HG03565 (cell line): ENCODE results near the gene GPR55.

Experiments
- ATAC-seq: cut with Tn5 transposase; IDR thresholded peaks from one replicate; pipeline ENCODE4 v1.9.1; 2021; ENCODE audit warnings: mild to moderate bottlenecking, moderate library complexity; ENCODE audit not compliant: unreplicated experiment

GPR55 gene

DNA sequence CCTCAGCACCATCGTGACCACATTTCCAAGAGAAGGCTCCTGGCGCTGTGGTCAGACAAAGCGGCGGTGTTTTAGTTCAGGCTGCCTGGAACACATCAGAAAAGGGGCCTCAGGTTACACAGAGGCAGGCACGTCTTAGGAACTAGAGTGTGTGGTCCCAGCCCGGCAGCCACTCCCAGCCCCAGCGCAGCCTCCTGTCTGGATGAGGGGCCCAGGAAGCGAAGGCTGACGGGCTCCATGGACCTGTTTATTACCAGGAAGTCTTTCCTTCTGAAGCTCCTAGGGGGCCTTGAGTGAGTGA, 10.0 kb upstream of the GPR55 start:
- ATAC-seq, result no peak

- no peak for ATAC-seq
These were observed 9.4 kb upstream of the GPR55 start for GRCh38 chr2:230934231-230935129.

DNA sequence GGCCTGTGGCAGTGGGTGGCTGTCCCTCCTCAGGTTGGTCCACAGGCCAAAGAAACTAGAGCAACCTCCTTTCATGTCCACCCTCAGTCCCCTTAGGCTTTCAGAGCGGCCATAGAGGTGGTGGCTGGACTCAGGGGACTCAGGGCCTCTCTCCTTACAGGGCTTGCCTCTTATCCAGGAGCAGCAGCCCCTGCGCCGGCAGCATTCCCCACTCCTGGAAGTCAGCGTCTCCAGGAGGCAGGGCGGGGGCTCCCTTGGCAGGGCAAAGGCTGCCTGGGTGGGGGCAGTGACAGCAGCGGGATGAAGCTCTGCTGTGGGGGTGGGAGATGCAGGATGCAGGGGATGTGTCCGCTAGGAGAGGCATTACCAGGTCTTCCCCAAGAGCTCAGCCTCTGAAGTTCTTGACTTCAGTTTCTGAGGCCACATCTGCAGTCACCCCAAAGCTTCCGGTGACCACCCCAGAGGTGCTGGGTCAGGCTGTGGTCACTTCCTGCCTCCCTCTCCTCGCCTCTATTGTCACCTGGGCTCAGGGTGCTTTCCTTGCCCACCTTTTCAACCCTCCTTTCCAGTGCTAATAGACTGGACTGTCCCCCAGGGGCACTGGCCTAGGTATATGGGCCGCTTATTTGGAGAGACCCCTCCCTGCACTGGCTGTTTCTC, 8.6 kb upstream of the GPR55 start:
- ATAC-seq, result no peak

DNA sequence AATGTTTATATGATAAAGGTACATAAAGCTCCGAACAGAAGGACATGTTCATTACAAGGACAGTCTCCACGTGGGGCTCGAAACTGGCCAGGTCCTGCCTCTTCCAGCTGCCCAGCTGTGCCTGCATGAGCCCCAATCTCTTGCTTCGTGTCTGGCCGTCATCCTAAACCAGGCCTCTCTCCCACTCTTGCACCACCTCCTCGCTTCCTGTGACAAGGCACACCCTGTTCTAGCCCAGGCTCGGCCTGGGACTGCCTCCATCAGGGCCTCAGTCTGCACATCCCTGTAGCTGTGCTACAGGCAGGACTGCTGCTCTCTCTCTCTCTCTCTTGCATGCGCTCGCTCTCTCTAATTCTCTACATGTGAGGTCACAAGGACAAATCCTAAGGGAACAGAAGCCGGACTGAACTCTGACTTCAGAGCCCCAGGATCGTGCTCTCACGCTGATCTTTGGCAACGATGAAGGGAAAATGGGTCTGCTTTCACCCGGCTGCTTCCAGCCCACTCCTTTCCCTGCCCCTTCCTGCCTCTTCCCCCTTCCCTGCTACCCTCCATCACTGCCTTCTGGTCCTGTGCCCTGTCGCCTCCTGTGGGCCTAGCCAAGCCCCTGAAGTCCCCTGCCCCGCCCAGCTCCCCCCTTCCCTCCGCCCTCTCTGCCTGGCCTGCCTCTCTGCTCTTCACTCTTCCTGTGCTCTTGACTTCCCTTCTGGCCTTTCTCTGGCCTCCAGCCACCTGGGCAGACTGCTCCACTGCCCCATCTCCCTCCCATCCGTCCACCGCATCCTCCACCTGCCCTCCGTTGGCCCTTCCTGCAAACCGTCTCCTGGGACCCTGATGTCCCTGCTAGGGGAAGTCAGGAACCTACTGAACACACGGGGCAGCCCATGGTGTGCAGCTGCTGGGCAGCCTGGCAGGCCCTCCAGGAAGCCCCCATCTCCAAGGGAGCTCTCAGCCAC, 7.8 kb upstream of the GPR55 start:
- ATAC-seq, result no peak

- no peak for ATAC-seq
These were observed 6.7 kb upstream of the GPR55 start for GRCh38 chr2:230931556-230932231.

DNA sequence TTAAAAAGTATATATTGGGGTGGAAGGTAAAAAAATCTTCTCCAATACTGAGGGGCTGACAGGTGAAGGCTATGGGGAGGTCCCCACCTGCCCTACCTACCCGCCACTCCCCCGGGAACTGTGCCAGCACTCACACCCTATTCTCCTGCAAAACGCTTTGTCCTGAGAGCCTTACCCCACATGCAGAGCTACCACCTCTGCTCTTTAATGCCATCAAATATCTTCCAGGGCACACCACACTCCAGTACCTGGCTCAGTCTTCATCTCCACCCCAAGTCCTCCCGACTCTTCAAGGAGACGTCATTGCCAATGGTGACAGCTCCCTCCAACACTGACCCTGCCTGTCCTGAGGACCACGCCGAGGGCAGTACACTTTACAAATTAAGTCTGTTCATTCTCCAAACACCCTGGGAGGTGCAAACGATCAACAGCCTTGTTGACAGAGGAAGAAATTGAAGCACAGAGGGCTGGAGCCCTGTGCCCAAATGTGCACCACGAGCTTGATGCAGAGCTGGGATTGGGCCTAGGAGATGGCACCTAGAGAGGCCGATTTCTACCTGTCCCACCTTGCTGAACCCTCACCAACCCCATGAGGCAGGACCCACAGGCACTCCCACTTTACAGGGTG, 6.0 kb upstream of the GPR55 start:
- ATAC-seq, result no peak

- ATAC-seq, result no peak
These were observed 5.2 kb upstream of the GPR55 start for GRCh38 chr2:230930149-230930780.

GRCh38 chr2:230929381-230930148, 4.5 kb upstream of the GPR55 start:
- no peak for ATAC-seq

DNA sequence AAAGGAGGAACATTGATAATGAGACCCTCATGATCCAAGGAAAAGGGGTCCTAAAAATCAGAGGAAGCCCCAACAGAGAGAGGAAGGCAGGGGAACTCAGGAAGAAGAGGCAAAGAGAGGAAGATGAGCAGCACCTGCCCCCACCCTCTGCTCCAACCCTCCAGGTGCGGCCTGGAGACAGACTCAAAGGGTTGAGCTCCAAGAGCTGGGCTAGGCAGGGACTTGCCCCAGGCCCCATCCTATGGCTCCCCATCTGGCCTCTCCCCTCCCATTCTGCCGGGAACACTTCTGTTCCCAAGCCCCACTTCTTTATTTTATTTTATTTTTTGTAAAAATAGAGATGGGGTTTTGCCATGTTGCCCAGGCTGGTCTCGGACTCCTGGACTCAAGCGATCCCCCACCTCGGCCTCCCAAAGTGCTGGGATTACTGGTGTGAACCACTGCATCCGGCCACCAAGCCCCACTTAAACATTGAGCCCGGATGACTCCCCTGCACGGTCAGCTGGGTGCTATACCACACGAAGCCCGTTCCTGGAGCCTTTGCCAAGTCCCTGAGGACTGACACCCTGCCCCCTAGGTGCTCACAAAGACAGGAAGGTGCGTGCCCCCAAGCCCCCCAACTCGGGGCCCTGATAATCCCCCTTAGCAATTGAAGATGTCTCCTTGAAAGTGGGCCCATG, 3.8 kb upstream of the GPR55 start:
- ATAC-seq, result no peak

GRCh38 chr2:230927711-230928341, 2.8 kb upstream of the GPR55 start:
- ATAC-seq, result no peak

DNA sequence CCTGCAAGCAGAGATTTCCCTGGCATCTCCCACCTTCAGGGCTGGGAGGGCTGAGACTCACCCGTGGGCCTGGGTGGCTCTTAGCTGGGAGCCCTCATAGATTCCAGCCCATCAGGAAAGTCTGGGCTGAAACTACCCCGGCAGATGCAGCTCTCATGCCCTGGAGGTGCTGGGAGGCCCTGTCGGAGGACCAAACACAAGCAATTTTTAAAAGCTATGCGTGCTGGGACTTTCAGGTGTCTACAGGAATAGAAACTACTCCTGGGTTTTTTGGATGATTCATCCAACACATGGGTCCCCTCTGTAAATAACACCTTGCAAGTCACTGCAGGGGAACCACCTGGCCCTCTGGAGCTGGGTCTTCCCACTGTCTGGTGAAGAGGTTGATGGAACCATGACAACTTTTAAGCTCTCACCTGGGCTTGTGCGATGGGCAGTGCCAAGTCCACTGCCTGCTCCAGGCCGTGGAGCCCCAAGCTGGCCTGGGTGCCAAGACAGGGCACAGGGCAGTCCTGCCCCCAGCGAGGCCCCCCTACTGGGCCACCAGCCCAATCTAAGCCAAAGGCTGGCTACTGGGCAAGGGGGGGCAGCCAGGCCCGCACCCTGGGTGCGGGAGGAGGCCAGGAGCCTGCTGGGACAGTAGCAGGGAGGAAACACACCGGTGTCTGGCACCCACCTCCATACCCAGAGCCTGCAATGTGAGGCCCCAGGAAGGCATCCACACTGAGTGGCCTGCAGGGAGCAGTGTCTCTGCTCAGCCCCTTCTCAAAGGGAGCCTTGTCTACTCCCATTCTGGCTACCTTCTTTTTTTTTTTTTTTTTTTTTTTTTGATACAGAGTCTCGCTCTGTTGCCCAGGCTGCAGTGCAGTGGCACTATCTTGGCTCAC, 1.1 kb upstream of the GPR55 start:
- peak; percentile 30 for ATAC-seq

GRCh38 chr2:230925443-230925878, 419 bp upstream of the GPR55 start:
- ATAC-seq, result peak; percentile 13

- no peak for ATAC-seq
These were observed 961 bp downstream of the GPR55 start for GRCh38 chr2:230924092-230924469.

DNA sequence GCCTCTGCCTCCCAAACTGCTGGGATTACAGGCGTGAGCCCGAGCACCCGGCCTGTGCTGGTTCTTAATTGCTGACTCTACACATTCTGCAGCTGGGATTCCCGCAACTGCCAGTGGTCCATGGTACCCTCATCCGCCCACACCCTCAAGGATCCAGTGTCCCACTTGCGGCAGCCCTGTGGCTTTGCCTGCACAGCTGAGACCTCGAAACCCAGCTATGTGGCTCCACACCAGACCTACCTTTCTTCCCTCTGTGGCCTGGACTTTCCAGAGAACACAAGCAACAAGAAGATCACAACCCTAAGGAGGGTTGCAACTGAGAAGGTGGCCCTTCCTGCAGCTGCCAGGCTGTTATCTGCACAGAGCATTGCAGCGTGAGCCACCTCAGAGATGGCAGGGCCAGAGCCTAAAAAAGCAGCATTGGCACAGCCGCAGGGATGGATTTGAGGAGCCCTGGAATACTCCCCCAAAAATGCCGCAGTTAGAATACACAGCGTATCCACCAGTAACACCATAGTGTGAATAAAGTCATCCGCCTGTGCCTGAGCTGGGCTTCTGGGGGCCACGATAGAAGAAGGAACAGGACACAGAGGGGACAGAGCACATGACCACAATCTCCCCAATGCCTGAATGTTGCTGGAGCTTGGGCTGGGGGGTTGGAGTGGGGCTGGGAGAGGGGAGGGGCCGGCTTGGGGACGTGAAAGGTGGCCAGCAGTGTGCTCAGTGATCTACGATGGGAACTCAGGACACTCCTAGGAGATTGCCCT, 1.9 kb downstream of the GPR55 start:
- ATAC-seq, result no peak

- no peak for ATAC-seq
These were observed 3.0 kb downstream of the GPR55 start for GRCh38 chr2:230921806-230922595.

DNA sequence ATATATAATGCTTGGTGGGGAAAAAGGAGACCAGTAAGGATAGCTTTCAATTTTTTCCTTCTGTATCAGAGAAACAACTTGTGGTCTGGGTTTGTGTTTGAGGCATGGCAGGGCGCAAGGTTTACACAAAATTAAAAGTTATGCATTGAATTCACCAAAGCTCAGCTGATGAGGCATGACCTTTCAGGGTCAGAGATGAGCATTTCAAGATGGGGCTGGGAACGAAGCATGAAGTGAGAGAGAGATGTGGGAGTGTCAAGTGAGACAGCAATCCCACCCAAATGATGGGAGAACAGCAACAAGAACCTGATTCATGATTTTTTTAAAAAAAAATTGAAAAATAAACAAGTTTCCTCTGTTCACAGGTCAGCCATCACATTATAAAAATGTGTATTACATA, 4.9 kb downstream of the GPR55 start:
- ATAC-seq, result no peak
